GOT3 (cell line): ENCODE measurements around the gene POLR3B.

Source experiments
- DNase-seq: peaks from one replicate; lab custom pipeline; 2025; ENCODE audit warnings: mixed read lengths; lab: John Stamatoyannopoulos, UW

Gene POLR3B

GRCh38 chr12:106552228-106552627, 194.7 kb downstream of the POLR3B start:
- DNase-seq, result no peak
